Activated CD4-positive, alpha-beta T cell treated with anti-CD3 and anti-CD28 coated beads, Interleukin-2, amount 50 U/mL, for 48 hours (primary cell): ENCODE data around the gene UNC13D.
"Not testable (repeated sequence)": the region's sequence is repeated elsewhere in the genome, so short reads cannot be mapped to it uniquely, and the experiment has no call there.

Experiments used
- DNase-seq, 2 experiments: peaks; one replicate each; pipeline ENCODE4 v3.0.0-alpha.2; 2020

The UNC13D gene

DNA sequence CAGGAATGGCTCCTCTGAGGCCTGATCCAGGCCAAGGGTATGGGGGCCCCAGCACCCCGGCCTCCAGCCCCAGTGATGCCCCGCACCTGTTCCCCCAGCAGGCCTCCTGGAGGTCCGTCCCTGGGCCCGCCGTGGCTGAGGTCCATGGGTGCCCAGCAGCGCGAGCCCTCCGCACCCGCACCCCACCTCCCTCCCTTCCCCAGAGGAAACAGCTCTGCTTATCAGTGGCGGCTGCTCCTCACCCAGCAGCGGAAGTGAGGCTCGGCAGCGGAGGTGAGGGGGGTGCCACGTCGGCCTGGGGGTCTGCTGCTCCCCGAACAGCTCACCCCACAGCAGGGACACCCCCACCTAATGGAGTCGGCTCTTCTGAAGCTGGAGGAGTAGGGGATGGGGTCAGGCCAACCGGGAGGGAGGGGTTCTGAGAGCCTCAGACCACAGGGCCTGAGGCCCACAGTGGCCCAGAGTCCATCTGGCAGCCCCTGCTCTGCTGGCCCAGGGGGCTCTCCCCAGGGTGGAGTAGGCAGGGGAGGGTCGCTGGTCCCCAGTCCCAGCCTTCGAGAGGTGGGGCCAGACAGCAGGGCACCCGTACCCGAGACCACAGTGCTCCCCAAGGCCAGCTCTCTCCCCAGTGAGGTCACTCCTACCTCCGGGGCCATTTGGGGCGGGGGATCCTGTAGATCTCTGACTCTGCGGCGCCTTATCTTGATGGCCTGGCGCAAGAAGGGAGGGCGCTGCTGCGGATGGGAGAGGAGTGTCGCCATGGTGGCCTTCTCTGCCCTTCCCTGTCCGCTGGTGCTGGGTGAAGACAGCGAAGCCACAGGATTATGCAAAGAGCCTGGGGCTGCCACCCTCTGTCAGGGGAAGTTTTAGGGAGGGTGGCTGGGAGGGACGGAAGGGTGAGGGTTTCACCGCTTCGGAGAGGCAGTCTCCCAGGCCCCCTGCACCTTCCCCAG, at the start of gene UNC13D:
TSS of gene UNC13D (minus strand) at position 828 of the 953 bp plus-strand sequence. CDS start at position 761, 67 bp downstream.
- DNase-seq: peak; percentile 64

DNA sequence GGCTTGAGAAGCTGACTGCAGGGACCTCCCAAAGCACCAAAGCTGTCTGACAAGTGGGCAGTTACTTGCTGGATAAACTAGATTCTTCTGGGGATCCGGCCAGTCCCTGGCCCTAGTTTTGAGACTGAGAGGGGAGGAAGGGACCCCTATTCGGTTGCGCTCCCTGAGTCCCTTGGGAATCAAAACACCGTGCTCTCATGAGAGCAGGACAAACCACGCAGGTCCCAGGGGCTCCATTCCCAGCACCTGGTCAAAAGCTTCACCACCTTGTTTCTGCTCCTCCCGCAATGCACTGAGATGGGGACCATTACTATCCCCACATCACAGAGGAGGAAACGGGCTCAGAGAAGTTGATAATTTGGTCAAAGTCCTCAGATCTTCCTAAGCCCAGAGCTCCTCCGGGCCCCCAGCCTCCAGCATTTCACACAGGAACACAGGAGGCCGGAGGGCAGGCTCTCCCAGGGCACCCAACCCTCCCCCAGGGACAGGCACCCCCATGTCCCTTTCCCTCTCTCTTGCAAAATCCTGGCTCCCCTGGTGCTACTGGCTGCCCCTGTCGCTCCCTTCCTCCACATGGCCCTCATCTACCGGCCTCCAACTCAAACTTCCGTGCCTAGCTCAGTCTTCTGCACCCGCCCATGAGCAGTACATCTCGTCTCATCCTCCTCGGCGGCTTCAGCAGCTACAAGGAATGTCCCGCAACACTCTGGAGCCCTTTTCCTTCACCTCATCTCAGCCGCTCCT, 49.3 kb upstream of the UNC13D start:
- DNase-seq: no peak

DNA sequence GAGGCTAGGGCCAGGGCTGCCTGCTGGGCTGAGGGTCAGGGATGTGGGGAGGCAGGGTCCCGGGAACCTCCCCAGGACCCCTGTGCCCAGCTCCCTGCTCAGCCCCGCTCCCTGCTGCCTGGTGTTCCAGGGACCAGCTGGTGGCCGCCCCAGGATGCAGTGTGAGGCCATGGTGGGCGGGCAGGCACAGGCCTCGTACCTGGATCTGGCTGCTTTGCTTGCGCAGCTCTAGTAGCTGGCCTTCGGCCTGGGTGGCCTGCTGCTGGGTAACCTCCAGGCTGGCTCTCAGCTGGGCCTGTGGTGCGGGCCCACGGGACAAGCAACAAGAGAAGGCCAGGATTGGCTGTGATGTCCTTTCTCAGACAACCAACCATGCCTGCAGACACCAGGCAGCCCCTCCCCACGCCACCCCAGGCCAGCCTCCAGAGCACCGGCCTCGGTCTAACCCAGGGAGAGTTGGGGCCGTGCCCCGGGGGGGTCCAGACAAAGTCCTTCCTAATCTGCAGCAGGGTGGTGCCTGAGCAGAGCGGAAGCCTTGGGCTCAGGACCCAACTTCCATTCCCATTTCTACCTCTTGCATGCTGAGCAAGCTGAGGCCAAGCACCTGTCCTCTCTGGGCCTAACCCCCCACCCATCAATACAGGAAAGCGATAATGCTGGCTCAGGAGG, 48.5 kb upstream of the UNC13D start:
- no peak for DNase-seq

DNA sequence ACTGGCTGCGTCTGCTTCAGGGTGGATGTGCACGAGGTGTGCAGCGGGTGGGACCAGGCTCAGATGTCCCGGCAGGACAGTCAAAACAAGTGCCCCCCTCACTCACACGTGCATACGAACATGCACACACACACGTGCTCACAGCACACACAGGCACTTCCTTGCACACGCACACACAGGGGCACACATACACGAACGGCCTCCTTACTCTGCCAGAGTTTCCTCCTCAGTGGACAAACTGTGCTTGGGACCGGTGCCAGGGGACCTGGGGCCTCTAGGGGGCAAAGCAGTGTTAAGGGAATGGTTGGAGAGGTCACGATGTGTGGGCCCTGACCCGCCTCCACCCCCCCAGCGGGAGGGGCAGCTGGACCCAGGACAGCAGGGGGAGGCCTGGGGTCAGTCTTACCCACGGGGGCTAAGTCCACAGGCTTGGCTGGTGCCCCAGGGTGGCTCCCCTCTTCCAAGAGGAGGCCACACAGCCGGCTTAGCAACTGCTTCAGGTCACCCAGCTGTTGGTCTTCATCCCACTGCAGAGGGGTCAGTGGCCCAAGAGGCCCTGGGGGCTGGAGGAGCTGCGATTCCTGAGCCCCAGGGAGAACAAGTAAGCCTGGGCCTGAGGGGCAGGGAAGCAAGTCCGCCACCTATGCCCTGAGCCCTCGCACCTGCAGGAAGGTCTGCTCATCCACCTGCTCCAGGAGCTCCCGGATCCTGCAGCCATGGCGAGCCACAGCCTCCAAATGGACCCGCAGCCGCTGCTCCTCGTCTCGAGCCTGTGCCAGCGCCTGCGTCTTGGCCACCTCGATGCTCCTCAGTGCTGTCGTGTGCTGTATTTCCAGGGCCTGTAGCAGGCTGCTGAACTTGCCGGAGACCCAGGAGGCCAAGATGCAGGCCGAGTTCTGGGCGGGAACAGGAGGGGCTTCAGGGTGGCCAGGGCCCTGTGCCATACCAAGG, 47.7 kb upstream of the UNC13D start:
- no peak for DNase-seq

DNA sequence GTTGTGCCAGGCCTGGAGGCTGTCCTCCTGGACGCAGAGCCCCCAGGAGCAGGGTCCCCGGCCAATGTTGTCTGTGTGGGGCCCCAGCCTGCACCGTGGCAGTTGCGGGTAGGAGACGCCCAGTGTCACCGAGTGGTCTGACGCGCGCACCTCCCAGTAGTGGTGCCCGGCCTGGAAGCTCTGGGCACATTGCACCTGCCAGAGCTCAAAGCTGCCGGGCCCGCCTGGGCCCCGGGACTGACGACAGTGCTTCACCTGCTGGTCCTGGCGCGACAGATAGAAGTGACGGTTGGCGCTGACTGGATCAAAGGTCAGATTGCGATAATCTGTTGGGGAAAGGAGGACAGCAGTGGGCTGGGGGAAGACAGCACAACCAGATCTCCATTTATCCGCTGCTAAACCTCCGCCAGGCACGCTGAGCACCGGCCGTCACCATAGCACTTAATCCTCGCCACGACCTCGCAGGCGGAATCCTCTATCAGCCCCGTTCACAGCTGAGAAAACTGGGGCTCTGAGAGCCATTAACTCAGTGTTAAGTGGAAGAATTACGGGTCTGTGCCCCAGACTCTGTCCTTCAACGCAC, 46.9 kb upstream of the UNC13D start:
- DNase-seq: no peak

DNA sequence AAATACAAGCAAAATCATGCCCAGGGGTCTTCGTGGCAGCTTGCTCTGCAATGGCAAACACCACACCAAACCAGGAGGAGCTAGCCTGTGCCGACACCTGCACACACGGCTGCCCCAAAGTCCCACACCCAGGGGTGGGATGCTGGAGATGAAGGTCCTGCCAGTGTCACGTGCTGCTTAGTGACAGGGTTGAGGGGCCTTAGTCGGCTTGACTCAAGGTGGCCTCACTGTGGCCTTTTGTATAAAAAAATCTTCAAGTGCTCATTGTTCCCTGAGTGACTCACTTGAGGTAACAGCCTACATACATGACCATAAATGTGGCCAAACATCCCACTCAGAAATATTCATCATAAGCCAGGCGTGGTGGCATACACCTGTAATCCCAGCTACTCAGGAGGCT, 45.2 kb upstream of the UNC13D start:
- no peak for DNase-seq

DNA sequence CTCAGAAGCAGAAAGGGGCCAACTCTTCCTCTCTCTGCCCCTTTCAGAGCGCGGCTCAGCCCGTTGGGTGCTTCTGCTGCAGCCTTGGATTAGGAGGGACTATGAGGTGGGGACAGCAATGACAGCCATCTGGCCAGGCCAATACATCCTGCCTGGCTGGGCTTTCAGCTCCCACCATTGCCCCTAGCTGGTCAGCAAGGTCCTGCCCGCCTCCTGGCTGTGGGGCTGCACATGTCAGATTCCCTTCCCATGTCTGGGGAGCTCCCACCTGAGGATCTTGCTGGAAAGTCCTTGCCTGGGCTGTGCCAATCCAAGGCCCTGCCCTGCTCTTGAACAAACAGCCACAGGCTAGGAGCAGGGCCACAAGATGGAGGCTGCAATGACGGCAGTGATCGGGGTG, 44.3 kb upstream of the UNC13D start:
- no peak for DNase-seq

DNA sequence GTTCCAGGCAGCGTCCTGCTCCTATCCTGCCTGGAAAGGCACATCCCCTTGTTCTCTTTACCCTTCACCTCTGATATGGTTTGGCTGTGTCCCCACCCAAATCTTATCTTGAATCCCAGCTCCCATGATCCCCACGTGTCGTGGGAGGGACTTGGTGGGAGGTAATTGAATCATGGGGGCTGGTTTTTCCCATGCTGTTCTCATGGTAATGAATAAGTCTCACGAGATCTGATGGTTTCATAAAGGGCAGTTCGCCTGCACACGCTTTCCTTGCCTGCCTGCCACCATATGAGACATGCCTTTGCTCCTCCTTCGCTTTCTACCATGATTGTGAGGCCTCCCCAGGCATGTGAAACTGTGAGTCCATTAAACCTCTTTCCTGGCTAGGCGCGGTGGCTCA, 41.7 kb upstream of the UNC13D start:
- DNase-seq: not testable (repeated sequence)

DNA sequence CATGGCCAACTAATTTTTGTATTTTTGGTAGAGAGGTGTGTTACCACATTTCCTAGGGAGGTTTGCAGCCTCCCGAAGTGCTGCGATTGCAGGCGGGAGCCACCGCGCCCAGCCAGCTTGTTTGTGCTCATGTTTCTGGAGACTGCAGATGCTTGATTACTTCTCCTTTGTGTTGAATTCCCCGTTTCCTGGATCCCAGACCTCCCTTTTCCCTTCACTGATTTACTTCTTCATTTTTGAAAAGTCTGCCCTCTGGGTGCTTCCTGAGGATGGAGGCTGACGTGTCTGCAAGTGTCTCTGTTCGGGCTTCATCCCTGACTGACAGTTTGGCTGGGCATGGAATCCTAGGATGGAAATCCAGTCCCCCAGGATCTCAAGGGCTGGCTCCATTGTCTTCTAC, 41.2 kb upstream of the UNC13D start:
- DNase-seq: no peak

DNA sequence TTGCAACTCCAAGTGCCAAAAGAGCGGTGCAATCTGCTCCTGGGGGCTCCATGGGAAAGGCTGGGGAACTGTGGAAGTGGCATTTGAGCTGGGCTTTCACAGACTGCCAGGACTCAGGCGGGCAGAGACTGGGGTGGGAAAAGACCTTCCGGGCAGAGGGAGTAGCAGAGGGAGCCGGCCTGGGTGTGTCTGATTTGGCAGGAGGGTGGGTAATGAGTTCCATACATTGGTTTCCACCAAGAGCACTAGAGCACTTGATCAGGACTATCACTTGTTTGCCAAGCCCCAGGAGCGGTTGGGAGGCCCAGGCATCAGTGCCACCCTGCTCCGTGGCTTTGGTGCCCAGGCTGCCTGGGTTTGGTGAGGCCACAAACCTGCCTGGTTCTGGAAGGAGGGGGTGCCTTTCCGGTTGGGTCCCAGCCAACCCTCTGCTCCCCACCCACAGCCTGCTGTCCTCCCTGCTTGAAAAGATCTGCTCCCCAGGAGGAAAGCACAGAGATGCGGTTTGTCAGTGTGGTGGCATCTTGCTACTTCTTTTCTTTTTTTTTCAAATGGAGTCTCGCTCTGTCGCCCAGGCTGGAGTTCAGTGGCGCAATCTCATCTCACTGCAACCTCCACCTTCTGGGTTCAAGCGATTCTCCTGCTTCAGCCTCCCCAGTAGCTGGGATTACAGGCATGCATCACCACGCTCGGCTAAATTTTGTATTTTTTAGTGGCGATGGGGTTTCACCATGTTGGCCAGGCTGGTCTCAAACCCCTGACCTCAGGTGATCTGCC, 37.7 kb upstream of the UNC13D start:
- DNase-seq: no peak

DNA sequence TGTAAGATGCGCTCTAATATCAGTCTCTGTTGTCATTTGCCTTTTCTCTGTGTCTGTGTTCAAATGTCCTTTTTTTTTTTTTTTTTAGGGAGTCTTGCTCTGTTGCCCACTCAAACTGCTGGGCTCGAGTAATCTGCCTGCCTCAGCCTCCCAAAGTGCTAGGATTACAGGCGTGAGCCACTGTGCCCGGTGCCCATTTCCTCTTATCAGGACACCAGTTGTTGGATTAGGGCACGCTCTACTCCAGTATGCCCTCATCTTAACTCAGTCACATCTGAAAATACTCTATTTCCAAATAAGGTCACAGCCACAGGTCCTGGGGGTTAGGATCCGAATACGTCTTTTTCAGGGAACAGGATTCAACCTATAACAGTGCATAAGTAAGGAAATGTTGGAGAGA, 36.1 kb upstream of the UNC13D start:
- DNase-seq: no peak

DNA sequence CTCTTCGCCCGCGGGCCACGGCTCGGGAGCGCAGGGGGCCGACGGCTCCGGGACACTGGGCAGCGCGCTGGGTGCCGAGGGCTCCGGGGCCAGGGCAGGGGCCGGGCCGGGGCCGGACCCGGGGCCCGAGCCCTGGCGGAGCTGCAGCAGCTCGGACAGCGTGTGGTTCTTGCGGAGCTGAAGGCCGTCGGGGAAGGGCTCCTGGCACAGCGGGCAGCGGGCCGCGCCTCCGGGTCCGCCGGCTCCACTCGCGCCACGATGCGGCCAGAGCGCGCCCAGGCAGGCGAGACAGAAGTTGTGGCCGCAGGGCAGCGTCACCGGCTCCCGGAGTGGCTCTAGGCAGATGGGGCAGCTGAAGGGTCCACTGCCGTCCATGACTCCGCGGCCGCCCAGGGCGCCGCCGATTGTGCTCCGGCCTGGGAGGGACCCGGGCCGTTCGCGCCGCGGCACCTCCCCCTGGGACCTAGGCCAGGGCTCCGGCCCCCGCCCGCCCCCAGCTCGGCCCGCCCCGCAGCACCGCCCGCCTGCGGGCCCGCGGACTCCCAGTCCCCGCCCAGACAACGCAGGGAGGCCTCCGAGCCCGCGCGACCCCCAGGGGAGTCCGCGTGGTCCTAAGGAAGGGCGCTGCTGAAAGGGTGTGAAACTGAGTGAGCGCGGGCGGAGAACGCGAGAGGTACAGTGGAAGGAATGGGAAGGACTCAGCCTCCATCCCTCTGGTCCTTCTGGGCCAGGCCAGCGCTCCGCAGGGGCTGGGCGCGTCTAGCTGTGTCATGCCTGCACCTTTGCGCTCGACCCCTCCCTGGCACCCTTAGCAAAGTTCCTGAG, 34.2 kb upstream of the UNC13D start, which contains the start of gene TRIM47:
TSS of gene TRIM47 (minus strand) at position 408 of the 825 bp plus-strand sequence. CDS start at position 375, 33 bp downstream.
- peak in 1 of 2 experiments; percentile 37 for DNase-seq

DNA sequence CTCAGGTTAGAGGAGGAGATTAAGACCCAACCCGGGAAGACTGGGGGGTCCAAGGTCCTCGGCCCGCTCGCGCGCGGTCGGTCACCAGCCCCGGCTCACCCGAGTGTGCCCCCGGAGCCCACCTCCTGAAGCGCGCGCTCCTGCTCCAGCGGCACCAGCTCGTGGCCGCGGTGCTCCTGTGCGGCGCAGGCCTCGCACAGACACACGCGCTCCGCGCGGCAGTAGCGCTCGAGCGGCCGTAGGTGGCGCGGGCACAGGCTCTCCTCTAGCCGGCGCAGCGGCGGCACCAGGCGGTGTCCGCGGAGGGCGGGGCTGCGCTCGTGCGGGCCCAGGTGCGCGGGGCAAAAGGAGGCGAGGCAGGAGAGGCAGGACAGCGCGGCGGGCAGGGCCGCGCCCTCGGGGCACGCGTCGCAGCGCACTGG, 33.6 kb upstream of the UNC13D start:
- peak; percentile 72 to 77 for DNase-seq

DNA sequence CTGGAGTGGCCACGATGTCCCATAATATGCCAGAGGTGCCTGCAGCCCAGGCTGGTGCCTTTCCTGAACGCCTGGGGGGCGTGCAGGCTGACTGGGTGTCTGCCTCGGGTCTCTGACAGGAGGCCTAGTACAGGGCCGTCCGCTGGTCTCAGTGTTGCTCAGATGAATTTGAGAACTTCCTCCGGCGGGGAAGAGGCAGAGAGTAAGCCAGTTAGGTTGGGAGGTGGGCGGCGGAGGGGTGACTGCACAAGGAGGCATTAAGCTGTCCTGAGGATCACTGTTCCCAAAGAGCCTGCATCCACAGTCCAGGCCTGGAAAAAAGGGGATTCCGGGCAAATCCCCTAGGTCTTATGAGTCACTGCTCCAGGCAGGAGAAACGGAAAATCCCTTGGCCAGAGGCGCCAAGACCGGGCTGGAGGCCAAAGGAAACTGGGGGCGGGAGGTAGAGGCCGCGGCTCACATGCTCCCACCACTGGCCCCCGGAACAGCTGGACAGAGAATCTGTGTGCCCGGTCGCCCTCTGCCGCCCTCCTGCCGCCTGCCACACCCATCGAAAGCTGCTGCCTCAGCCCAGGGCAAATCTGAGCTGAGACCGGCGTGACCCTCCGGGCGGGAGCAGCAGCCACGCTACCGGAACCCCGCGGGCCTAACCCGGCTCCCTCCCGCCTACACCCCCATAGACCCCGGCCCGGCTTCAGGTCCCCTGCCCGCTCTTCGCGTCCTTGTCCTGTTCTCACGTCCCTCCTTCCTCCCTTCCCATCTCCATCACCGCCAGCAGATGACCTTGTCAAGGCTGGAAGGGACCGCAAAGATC, 32.9 kb upstream of the UNC13D start:
- DNase-seq: peak; percentile 55 to 59

DNA sequence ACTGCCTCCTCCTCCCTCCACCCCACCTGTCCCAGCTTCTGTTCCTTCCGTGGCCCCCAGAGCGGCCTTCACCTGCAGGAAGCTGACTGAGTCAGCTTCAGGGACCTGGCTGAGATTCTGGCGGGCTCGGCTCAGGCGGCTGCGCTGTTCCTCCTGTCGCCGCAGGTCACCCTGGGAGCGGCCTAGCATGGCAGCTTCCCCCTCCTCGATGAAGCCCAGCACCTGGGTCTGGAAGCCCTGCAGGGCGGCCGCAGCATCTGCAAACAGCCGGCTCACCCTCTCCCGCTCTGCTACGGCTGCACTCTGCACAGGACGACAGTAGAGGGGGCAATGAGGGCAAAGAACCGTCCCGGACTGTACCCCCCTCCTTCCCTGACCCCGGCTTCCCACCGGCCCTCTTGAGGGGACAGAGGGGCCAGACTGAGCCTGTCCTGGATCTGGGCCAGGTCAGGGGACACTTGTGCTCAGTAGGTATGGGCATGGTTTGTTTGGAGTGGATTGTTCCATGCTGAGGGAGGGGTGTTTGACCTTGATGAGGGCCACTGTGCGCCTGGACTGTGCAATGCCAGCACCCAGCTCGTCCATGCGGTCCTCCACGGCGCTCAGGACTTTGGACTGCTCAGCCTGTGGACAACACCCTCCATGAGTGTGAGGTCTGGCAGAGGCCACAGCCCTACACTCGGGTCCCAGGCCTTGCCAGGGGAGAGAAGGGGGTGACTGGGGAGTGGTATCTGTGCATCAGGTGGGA, 32.2 kb upstream of the UNC13D start:
- DNase-seq: peak; percentile 73 to 76

DNA sequence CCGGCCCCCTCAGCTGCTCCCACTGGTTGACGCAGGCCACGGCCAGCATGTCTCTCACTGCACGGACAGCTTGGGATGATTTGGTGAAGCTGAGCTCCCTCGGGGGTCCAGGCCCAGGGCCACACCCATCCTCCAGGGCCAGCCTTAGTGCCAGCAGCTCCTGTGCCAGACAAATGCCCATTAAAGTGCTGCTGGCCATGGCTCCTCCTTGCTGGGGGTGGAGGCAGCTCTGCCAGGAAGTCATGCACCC, 31.7 kb upstream of the UNC13D start:
- DNase-seq: no peak

DNA sequence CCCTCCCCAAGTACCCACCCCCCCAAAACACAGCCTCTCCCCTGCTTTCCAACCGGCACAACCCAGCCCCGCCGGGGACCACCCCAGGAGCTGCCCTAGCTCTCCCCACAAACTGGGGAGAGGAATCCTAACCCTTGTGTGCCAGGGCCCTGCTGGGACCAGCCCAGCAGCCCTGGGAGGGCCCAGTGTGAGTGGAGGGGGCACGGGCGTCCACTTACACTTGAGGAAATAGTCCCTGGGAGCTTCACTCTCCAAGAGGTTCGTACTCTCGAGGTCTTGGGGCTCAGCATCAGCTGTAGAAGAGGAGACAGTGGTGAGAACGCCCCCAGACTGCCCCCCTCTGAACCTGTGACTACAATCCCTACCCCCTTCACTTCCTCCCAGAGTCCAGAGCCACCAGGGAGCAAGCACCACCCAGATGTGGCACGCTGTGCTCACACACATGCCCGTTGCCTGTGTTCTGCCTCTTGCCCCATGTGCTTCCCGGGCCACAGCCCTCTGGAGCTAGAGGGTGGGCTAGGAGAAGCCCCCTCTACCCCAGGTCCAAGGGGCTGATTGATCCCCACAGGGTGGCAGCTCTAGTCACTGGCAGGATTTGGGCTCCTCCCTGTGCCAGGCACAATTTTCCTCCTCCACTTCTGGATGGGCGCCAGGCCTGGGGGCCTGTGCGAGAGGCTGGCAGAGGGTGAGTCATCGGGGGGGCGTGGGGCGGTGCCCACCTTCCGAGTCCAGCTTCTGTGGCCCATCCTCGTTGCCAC, 31.2 kb upstream of the UNC13D start:
- no peak for DNase-seq
